Cardiac muscle cell (in vitro differentiated cells and primary cell): ENCODE data around the gene PHKB. TPM values are rescaled to one million over a fixed set of nuclear protein-coding genes. Genes with fewer than 3 reads are reported as not detected.

Source experiments
- DNase-seq, 2 donors: peaks; one replicate each; pipeline versions ENCODE4 v3.0.0 to v3.0.0-alpha.2; 2010 to 2017; ENCODE audit warnings: low read depth in 1 of 2, low spot score in 1 of 2
- H3K27ac ChIP-seq: fragments of 200-600 bp; sonication (generic); 2 replicates; pipeline ENCODE4 v1.5.1; 2016
- H3K27me3 ChIP-seq: fragments of 200-600 bp; sonication (generic); 2 replicates; pipeline ENCODE4 v1.6.0; 2016; ENCODE audit warnings: control low read depth
- H3K36me3 ChIP-seq: fragments of 200-600 bp; sonication (generic); 2 replicates; pipeline ENCODE4 v1.5.1; 2016; ENCODE audit warnings: control low read depth
- H3K4me1 ChIP-seq: fragments of 200-600 bp; sonication (generic); 2 replicates; pipeline ENCODE4 v1.8.1; 2017; ENCODE audit warnings: low read depth, mild to moderate bottlenecking, mixed run types
- H3K4me3 ChIP-seq: fragments of 200-600 bp; sonication (generic); 2 replicates; pipeline ENCODE4 v1.5.1; 2016; ENCODE audit warnings: mild to moderate bottlenecking
- H3K9me3 ChIP-seq: fragments of 200-600 bp; sonication (generic); 2 replicates; pipeline ENCODE4 v1.5.1; 2017; ENCODE audit warnings: low read depth, mild to moderate bottlenecking, control low read depth
- polyA plus RNA-seq: library from polyadenylated mRNA; unstranded; fragments of >200 nt; fragmentation: Nextera tagmentation; extraction: Ambion mirVana; gene quantifications from 2 replicates; pipeline ENCODE4 v1.2.1, GENCODE V29; 2016
- total RNA-seq: library from RNA; depleted of rRNA; stranded (reverse); fragments of >200 nt; gene quantifications from 2 replicates; pipeline ENCODE4 v1.2.3, GENCODE V29; 2016
- TF ChIP-seq, protein P1 (sequence below): IDR thresholded peaks from 2 replicates; pipeline ENCODE4 v1.5.1; 2012; ENCODE audit warnings: low read depth, mild to moderate bottlenecking, low read length

The PHKB gene
- total and polyA plus RNA-seq, 2 experiments from 2014 or later = 84.2 to 107 TPM

DNA sequence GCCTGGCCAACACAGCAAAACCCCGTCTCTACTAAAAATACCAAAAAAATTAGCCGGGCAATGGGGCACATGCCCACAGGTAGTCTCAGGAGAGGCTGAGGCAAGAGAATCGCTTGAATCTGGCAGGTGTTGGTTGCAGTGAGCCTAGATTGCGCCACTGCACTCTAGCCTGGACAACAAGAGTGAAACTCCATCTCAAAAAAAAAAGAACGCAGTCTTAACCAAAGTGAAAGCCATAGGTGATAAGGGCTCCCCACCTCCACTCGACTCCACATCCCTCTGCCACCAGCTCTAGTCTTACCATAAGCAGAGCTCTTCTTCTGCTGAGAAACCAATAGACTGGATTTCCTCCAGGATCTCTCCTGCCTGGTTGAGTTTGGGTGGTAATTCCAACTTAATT is 266.0 kb downstream of the PHKB start:
- H3K4me3 ChIP-seq = no peak overlapping the region
- no peaks in the 10 kb centered on the region for H3K9me3 ChIP-seq
- H3K27me3 ChIP-seq = no peaks in the 10 kb centered on the region
- H3K4me1 ChIP-seq = no peaks in the 10 kb centered on the region
- H3K27ac ChIP-seq = no peak overlapping the region
- no peaks in the 10 kb centered on the region for H3K36me3 ChIP-seq
- TF ChIP-seq, protein P1, sequence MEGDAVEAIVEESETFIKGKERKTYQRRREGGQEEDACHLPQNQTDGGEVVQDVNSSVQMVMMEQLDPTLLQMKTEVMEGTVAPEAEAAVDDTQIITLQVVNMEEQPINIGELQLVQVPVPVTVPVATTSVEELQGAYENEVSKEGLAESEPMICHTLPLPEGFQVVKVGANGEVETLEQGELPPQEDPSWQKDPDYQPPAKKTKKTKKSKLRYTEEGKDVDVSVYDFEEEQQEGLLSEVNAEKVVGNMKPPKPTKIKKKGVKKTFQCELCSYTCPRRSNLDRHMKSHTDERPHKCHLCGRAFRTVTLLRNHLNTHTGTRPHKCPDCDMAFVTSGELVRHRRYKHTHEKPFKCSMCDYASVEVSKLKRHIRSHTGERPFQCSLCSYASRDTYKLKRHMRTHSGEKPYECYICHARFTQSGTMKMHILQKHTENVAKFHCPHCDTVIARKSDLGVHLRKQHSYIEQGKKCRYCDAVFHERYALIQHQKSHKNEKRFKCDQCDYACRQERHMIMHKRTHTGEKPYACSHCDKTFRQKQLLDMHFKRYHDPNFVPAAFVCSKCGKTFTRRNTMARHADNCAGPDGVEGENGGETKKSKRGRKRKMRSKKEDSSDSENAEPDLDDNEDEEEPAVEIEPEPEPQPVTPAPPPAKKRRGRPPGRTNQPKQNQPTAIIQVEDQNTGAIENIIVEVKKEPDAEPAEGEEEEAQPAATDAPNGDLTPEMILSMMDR = no peak
- no peak for DNase-seq

DNA sequence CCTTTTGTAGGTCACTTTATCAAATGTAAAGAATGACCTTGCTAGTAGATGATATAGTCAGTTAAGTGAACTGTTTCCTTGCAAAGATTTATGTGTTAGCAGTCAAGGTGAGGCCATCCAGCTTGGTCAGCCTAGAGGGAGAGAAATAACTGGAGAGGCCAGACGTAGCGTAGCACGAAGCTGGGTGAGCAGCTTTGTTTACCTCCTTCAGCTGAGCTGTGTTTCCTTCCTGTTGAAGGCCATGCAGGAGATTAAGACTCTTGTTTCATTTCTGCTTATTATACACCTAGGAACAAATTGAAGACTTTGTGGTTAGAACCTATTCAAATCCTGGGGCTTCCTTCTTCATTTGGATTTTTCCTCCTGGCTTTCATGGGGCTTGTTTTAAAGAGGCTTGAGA is 267.1 kb downstream of the PHKB start:
- no peak for DNase-seq

DNA sequence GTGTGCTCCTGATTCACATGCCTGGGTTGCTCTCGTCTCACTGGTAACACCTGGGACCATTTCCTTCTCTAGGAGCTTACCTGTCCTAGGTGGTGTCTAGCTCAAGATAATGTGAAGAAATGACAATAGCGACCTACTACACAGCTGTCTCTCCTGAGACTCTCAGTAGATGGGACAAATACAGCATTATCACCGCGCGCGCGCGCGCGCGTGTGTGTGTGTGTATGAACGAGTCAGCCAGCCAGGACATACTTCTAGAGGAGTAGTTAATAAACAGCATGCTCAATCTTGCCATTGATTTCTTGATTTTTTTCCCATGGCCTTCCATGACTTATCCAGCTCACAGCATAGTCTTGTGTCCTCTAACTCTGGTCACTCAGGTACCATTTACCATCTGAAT is 268.6 kb downstream of the PHKB start:
- H3K27me3 ChIP-seq = no peaks in the 10 kb centered on the region
- TF ChIP-seq, protein P1 = no peak
- H3K9me3 ChIP-seq = no peaks in the 10 kb centered on the region
- no peak overlapping the region for H3K4me3 ChIP-seq
- DNase-seq = no peak
- no peaks in the 10 kb centered on the region for H3K4me1 ChIP-seq
- no peaks in the 10 kb centered on the region for H3K36me3 ChIP-seq
- no peak overlapping the region for H3K27ac ChIP-seq

More for the DNA sequence above, 267.1 kb downstream of the PHKB start:
- Histone ChIP-seq H3K27me3 (no peaks in the 10 kb centered on the region), H3K36me3 (no peaks in the 10 kb centered on the region), H3K27ac (no peak overlapping the region), H3K9me3 (no peaks in the 10 kb centered on the region), H3K4me3 (no peak overlapping the region), H3K4me1 (no peaks in the 10 kb centered on the region)
- TF ChIP-seq, protein P1 = no peak

DNA sequence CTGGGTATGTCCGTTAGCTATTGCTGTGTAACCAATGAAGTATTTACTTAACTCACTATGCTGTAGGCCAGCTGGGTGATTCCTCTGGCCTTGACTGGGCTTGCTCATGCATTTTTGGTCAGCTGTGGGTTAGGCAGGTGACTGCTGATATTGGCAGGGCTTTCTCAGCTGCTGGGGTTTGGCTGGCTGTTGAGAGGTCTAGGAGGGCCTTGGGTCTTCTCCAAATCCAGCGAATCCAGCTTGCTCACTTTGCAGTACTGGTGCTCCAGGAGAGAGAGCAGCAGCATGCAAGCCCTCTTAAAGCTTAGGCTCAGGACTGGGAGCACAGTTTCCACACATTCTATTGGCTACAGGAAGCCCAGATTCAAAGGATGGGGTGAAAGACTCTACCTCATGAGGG is 270.1 kb downstream of the PHKB start:
- no peak overlapping the region for H3K4me3 ChIP-seq
- no peaks in the 10 kb centered on the region for H3K36me3 ChIP-seq
- DNase-seq = peak in 1 of 2 donors; percentile 84
- H3K27ac ChIP-seq = no peak overlapping the region
- TF ChIP-seq, protein P1 = no peak
- no peaks in the 10 kb centered on the region for H3K27me3 ChIP-seq
- no peaks in the 10 kb centered on the region for H3K9me3 ChIP-seq
- no peaks in the 10 kb centered on the region for H3K4me1 ChIP-seq

DNA sequence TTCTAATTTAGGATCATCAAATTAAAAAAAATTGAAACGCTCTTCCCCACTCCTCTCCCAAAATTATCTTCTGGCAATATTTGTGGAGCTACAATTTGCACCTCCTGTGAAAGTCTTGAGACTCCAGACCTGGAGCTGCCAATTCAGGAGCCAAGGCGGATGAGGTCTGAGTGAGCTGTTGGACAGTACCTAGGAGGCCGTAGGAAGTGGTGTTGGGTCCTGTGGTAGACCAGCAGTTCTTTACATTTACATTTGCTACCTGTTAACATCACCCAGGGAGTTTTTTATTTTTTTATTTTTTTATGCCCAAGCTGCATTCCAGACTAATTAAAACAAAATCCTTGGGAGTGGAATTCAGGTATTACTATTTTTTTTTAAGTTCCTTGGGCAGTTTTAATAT is 271.0 kb downstream of the PHKB start:
- no peak for DNase-seq
- TF ChIP-seq, protein P1 = no peak
- no peak overlapping the region for H3K27ac ChIP-seq
- no peaks in the 10 kb centered on the region for H3K9me3 ChIP-seq
- no peaks in the 10 kb centered on the region for H3K27me3 ChIP-seq
- H3K4me3 ChIP-seq = no peak overlapping the region
- H3K36me3 ChIP-seq = no peaks in the 10 kb centered on the region
- H3K4me1 ChIP-seq = no peaks in the 10 kb centered on the region

DNA sequence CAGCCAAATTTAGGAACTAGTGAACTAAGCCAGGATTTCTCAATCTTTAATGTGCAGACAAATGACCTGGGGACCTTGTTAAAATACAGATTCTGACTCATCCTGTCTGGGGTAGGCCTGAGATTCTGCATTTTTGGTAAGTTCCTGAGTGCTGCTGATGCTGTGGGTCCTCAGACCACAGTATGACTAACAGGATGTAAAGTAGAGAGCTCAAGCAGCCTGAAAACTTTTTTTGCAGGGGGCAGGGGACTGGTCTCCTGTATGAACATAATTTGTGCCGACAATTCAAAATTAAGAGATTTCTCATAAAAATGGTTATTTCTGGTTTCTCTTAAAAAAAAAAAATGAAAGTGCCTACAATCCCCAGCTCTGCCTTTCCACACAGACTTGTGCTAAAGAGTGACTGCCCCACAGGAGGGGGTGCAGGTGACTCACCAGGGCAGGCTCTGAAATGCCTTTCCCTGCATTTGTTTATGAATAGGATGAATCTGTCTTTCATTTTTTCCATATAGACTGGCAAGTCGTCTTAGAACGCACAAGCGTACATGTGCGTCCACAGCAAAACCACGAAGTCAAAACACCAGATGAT is 271.5 kb downstream of the PHKB start:
- Histone ChIP-seq H3K4me3 (no peak overlapping the region), H3K27me3 (no peaks in the 10 kb centered on the region), H3K27ac (no peak overlapping the region), H3K9me3 (no peaks in the 10 kb centered on the region), H3K4me1 (no peaks in the 10 kb centered on the region), H3K36me3 (no peaks in the 10 kb centered on the region)
- TF ChIP-seq, protein P1 = no peak
- DNase-seq = peak in 1 of 2 donors; percentile 78
